CD14-positive monocyte (primary cell): ENCODE measurements around the gene SLC32A1. TPM values are rescaled to one million over a fixed set of nuclear protein-coding genes. Genes with fewer than 3 reads are reported as not detected.
A peak's percentile ranks its signal among the peaks of the same experiment; 100 is the strongest.

ENCODE experiments used
- DNase-seq, 3 donors: peaks; one replicate each; pipeline ENCODE4 v3.0.0-alpha.2; 2011 to 2022
- H2AFZ ChIP-seq: 2 replicates; pipeline ENCODE4 v1.6.0; 2012; ENCODE audit warnings: mild to moderate bottlenecking, low read depth, low read length, inconsistent platforms; ENCODE audit not compliant: insufficient read depth, poor library complexity, severe bottlenecking
- H3K27ac ChIP-seq, 2 donors: 1 replicate in 1 of 2; 2 replicates in 1 of 2; pipeline ENCODE4 v1.5.1; 2012 to 2013; ENCODE audit warnings: low read length in 2 of 2, control low read depth in 1 of 2, inconsistent platforms in 1 of 2, low read depth in 1 of 2, mild to moderate bottlenecking in 1 of 2
- H3K27me3 ChIP-seq, 2 donors: one replicate each; pipeline versions ENCODE4 v1.6.0 to v1.6.1; 2011 to 2013; ENCODE audit warnings: low read length in 2 of 2; ENCODE audit not compliant: control insufficient read depth in 2 of 2, insufficient read depth in 2 of 2
- H3K36me3 ChIP-seq, 2 donors: replicated peaks in 1 of 2; 1 replicate in 1 of 2; 2 replicates in 1 of 2; pipeline versions ENCODE4 v1.5.1 to v1.6.1; 2012 to 2013; ENCODE audit warnings: low read length in 2 of 2, control low read depth in 1 of 2, inconsistent platforms in 1 of 2, mild to moderate bottlenecking in 1 of 2; ENCODE audit not compliant: insufficient read depth in 2 of 2, control insufficient read depth in 1 of 2
- H3K4me1 ChIP-seq, 2 donors: 1 replicate in 1 of 2; 2 replicates in 1 of 2; pipeline versions ENCODE4 v1.5.1 to v1.6.1; 2012 to 2013; ENCODE audit warnings: low read length in 2 of 2, control low read depth in 1 of 2, inconsistent platforms in 1 of 2, mild to moderate bottlenecking in 1 of 2, moderate library complexity in 1 of 2; ENCODE audit not compliant: insufficient read depth in 2 of 2, control insufficient read depth in 1 of 2
- H3K4me2 ChIP-seq: replicated peaks from 2 replicates; pipeline ENCODE3; 2012; ENCODE audit warnings: low read length, moderate library complexity, mild to moderate bottlenecking; ENCODE audit not compliant: poor library complexity, severe bottlenecking; ENCODE audit errors: extremely low read depth
- H3K4me3 ChIP-seq, 3 experiments: fragments of 200-600 bp in 1 of 3; sonication (generic) in 1 of 3; replicated peaks in 1 of 3; 1 replicate in 2 of 3; 2 replicates in 1 of 3; pipeline ENCODE4 v1.5.1; 2011 to 2013; ENCODE audit warnings: low read length in 3 of 3, mild to moderate bottlenecking in 3 of 3, control low read depth in 2 of 3, low read depth in 2 of 3, inconsistent platforms in 1 of 3, moderate library complexity in 1 of 3
- H3K79me2 ChIP-seq: 2 replicates; pipeline ENCODE4 v1.6.0; 2012; ENCODE audit warnings: mild to moderate bottlenecking, control low read depth, inconsistent platforms, low read length, moderate library complexity; ENCODE audit not compliant: insufficient read depth
- H3K9ac ChIP-seq: 2 replicates; pipeline ENCODE4 v1.6.0; 2017; ENCODE audit warnings: low read length, mild to moderate bottlenecking; ENCODE audit not compliant: insufficient read depth, poor library complexity, severe bottlenecking
- H3K9me3 ChIP-seq, 2 donors: replicated peaks in 1 of 2; 1 replicate in 1 of 2; 2 replicates in 1 of 2; pipeline versions ENCODE4 v1.5.1 to v1.6.1; 2012 to 2013; ENCODE audit warnings: low read length in 2 of 2, control low read depth in 1 of 2; ENCODE audit not compliant: control insufficient read depth in 1 of 2, insufficient read depth in 1 of 2
- H4K20me1 ChIP-seq: 2 replicates; pipeline ENCODE4 v1.6.0; 2012; ENCODE audit warnings: mild to moderate bottlenecking, low read length, control low read depth, moderate library complexity; ENCODE audit not compliant: insufficient read depth
- H3K27ac Mint-ChIP-seq, 7 donors: one replicate each; pipeline ENCODE4 v1.8.0; 2020; ENCODE audit warnings: mild to moderate bottlenecking in 7 of 7, mixed read lengths in 7 of 7, moderate library complexity in 6 of 7, inconsistent platforms in 2 of 7
- H3K27me3 Mint-ChIP-seq, 3 donors: one replicate each; pipeline ENCODE4 v1.8.0; 2021 to 2022; ENCODE audit warnings: low read depth in 3 of 3, mild to moderate bottlenecking in 3 of 3, mixed read lengths in 3 of 3, moderate library complexity in 3 of 3, inconsistent platforms in 1 of 3
- H3K36me3 Mint-ChIP-seq, 2 donors: one replicate each; pipeline ENCODE4 v1.8.0; 2020; ENCODE audit warnings: mixed read lengths in 2 of 2, inconsistent platforms in 1 of 2, mild to moderate bottlenecking in 1 of 2
- H3K4me1 Mint-ChIP-seq: one replicate; pipeline ENCODE4 v1.8.0; 2020; ENCODE audit warnings: mild to moderate bottlenecking, mixed read lengths
- H3K4me3 Mint-ChIP-seq, 2 donors: one replicate each; pipeline ENCODE4 v1.8.0; 2020; ENCODE audit warnings: mild to moderate bottlenecking in 2 of 2, mixed read lengths in 2 of 2, moderate library complexity in 1 of 2
- H3K9me3 Mint-ChIP-seq, 7 donors: one replicate each; pipeline ENCODE4 v1.8.0; 2020 to 2022; ENCODE audit warnings: mixed read lengths in 7 of 7, mild to moderate bottlenecking in 6 of 7, moderate library complexity in 6 of 7, inconsistent platforms in 2 of 7
- CTCF ChIP-seq: fragments of 200-600 bp; IDR thresholded peaks from one replicate; pipeline ENCODE4 v1.8.0; 2022; ENCODE audit warnings: antibody characterized with exemption, mild to moderate bottlenecking
- WGBS: methylation state at CpG from one replicate; pipeline ENCODE4 v1.1.5; 2013; ENCODE audit warnings: missing lambda C conversion rate; ENCODE audit not compliant: insufficient coverage; 5-methylcytosine and 5-hydroxymethylcytosine counted together
- intact Hi-C, 2 donors: fragments of 100-400 bp; cut with micrococcal nuclease; formaldehyde crosslinking; loops; one replicate each; pipeline versions ENCODE4 v1.15.0 to v1.15.1; 2023
- polyA plus RNA-seq, 3 donors: library from polyadenylated mRNA; depleted of rRNA in 1 of 3; unstranded in 2 of 3; stranded (reverse) in 1 of 3; fragments of 300-500 nt in 2 of 3; fragments of >200 nt in 1 of 3; fragmentation: Illumina TruSeq in 2 of 3; gene quantifications; 1 replicate in 2 of 3; 2 replicates in 1 of 3; pipeline ENCODE4 v1.2.3, GENCODE V29; 2012 to 2021

SLC32A1 gene
- polyA plus RNA-seq, 3 donors: not detected

DNA sequence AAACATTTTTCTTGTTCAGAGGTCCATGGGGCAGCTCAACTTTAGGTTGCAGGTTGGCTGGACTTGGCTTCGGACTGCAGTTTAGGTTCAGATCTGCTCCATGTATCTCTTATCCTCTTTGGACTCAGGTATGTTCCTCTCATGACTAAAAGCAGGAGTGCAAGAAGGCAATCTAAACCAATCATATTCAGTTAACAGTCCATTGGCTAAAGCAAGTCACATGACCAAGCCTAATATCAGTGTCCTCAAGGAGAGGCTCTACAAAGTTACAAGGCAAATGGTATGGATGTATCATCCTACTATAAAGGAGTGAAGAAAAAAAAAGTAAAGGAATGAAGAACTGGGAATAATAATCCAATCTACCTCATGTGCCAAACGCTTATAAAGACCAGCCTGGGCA lies 21.5 kb downstream of the SLC32A1 start:
- Mint-ChIP-seq H3K9me3 (no peaks in the 10 kb centered on the region), H3K4me1 (peaks cover 19% of the 10 kb centered on the region), H3K4me3 (no peak overlapping the region), H3K27ac (no peak overlapping the region), H3K27me3 (peaks cover 14 to 40% (median 15%) of the 10 kb centered on the region in 3 donors), H3K36me3 (peaks cover 5 to 7% of the 10 kb centered on the region in 2 donors)
- DNase-seq: no peak
- H3K9ac ChIP-seq: no peak overlapping the region
- H3K27me3 ChIP-seq: peaks cover 12 to 22% of the 10 kb centered on the region in 2 donors
- WGBS: 100% methylated on average over 1 of the region's 2 CpGs
- H3K4me1 ChIP-seq: peaks cover 16 to 22% of the 10 kb centered on the region in 2 donors
- H3K4me3 ChIP-seq: no peak overlapping the region
- H3K36me3 ChIP-seq: peaks cover 0 to 6% of the 10 kb centered on the region in 2 donors
- no peak overlapping the region for H3K4me2 ChIP-seq
- H3K79me2 ChIP-seq: peaks cover 12% of the 10 kb centered on the region
- no peak overlapping the region for H2AFZ ChIP-seq
- intact Hi-C loops: loop anchor here (5.0 kb wide), 1 partner anchor 98 kb away; no protein-coding TSS in a partner anchor
- H4K20me1 ChIP-seq: no peaks in the 10 kb centered on the region
- no peak overlapping the region for H3K27ac ChIP-seq
- no peak for TF ChIP-seq CTCF
- H3K9me3 ChIP-seq: no peaks in the 10 kb centered on the region

GRCh38 chr20:38747495-38748096 lies 23.3 kb downstream of the SLC32A1 start:
- WGBS: 11% methylated on average over 37 of the region's 39 CpGs
- H3K27ac ChIP-seq: peak overlapping the region in 1 of 2 donors; percentile 95
- no peaks in the 10 kb centered on the region for H3K9me3 ChIP-seq
- Mint-ChIP-seq H3K27ac (peak overlapping the region in 5 of 7 donors; percentile 47 to 100 (median 98)), H3K9me3 (no peaks in the 10 kb centered on the region), H3K4me3 (peak overlapping the region; percentile 77 to 88), H3K4me1 (peaks cover 19% of the 10 kb centered on the region), H3K36me3 (peaks cover 12 to 14% of the 10 kb centered on the region in 2 donors), H3K27me3 (peaks cover 9 to 24% (median 9%) of the 10 kb centered on the region in 3 donors)
- H4K20me1 ChIP-seq: no peaks in the 10 kb centered on the region
- peaks cover 16 to 22% of the 10 kb centered on the region in 2 donors for H3K4me1 ChIP-seq
- H3K27me3 ChIP-seq: peaks cover 0 to 6% of the 10 kb centered on the region in 2 donors
- H2AFZ ChIP-seq: peak overlapping the region; percentile 100
- H3K9ac ChIP-seq: peak overlapping the region; percentile 88
- peak overlapping the region; percentile 92 for H3K4me2 ChIP-seq
- no peak for TF ChIP-seq CTCF
- H3K4me3 ChIP-seq: peak overlapping the region; percentile 28 to 91 (median 39)
- DNase-seq: no peak
- peaks cover 12% of the 10 kb centered on the region for H3K79me2 ChIP-seq
- intact Hi-C loops: loop anchor here (5.0 kb wide), 1 partner anchor 100 kb away; no protein-coding TSS in a partner anchor
- H3K36me3 ChIP-seq: peaks cover 8 to 17% of the 10 kb centered on the region in 2 donors
